Breast epithelium (tissue), 4 donors: ENCODE measurements around the gene NINJ2. TPM values are rescaled to one million over a fixed set of nuclear protein-coding genes. Genes with fewer than 3 reads are reported as not detected.
A peak's percentile ranks its signal among the peaks of the same experiment; 100 is the strongest.

Source experiments
- DNase-seq, 2 donors: peaks; one replicate each; pipeline ENCODE4 v3.0.0-alpha.2; 2019; ENCODE audit warnings: low spot score in 2 of 2
- H3K27ac ChIP-seq, 2 donors: fragments of 200-600 bp; sonication (generic) in 1 of 2; one replicate each; pipeline ENCODE4 v1.5.1; 2016 to 2019; ENCODE audit warnings: mild to moderate bottlenecking in 1 of 2
- H3K27me3 ChIP-seq, 2 donors: fragments of 200-600 bp; sonication (generic) in 1 of 2; one replicate each; pipeline versions ENCODE4 v1.5.1 to v1.6.0; 2017 to 2019; ENCODE audit warnings: control low read depth in 1 of 2, mild to moderate bottlenecking in 1 of 2
- H3K36me3 ChIP-seq: fragments of 200-600 bp; one replicate; pipeline ENCODE4 v1.5.1; 2019
- H3K4me1 ChIP-seq, 2 donors: fragments of 200-600 bp; sonication (generic); one replicate each; pipeline ENCODE4 v1.5.1; 2016 to 2019; ENCODE audit warnings: control low read depth in 1 of 2
- H3K4me3 ChIP-seq, 3 donors: fragments of 200-600 bp; sonication (generic); 1 replicate in 2 of 3; 2 replicates in 1 of 3; pipeline ENCODE4 v1.5.1; 2016 to 2019; ENCODE audit warnings: mild to moderate bottlenecking in 3 of 3, moderate library complexity in 2 of 3
- H3K9me3 ChIP-seq, 2 donors: fragments of 200-600 bp; sonication (generic) in 1 of 2; one replicate each; pipeline ENCODE4 v1.5.1; 2016 to 2019; ENCODE audit warnings: control low read depth in 1 of 2
- POLR2A ChIP-seq: fragments of 450-650 bp; IDR thresholded peaks from one replicate; pipeline ENCODE4 v1.6.1; 2016; ENCODE audit warnings: antibody characterized with exemption, mild to moderate bottlenecking, moderate library complexity
- POLR2AphosphoS5 ChIP-seq, 3 donors: sonication (generic); formaldehyde crosslinking; IDR thresholded peaks; one replicate each; pipeline ENCODE4 v1.6.1; 2017; ENCODE audit warnings: antibody characterized with exemption in 3 of 3
- intact Hi-C: fragments of 100-400 bp; cut with DNase I; formaldehyde crosslinking; loops from one replicate; pipeline ENCODE4 v1.15.1; 2023; ENCODE audit warnings: low total_unique reads
- total RNA-seq, 3 donors: library from RNA; depleted of rRNA; stranded (reverse); fragments of >200 nt; gene quantifications; one replicate each; pipeline ENCODE4 v1.1.0, GENCODE V29; 2016
- TF ChIP-seq, protein P1 (sequence below), 3 donors: fragments of 450-650 bp; IDR thresholded peaks; one replicate each; pipeline ENCODE4 v1.5.1; 2016 to 2017; ENCODE audit warnings: antibody characterized with exemption in 3 of 3, mild to moderate bottlenecking in 3 of 3, moderate library complexity in 3 of 3

The NINJ2 gene
- total RNA-seq, 3 donors from 2014 or later = 6.3 to 17.0 (median 6.9) TPM

DNA sequence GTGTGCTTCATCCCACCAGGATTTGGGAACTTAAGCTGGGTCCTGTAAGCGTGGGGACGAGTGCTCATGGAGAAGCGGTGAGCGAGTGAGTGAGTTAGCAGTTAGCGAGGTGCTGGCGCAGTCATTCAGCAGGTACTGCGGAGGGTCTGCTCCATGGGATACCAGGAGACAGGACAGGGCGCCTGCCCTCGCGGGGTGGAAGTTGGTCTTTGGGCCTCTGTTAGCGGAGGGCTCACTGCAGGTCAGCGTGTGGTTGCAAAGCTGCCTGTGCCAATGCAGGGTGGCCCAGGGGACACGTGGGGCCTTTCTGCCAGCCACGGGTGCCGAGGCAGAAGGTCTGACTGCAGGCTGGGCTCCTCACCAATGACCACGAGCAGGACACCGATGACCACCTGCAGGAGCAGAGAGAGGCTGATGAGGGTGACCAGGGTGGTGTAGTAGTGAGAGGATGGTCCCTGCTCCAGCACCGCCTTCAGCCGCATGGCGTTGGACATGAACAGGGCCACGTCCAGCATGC is 97.6 kb downstream of the NINJ2 start:
- DNase-seq = no peak
- no peak overlapping the region for H3K27ac ChIP-seq
- intact Hi-C loops = no loop called here
- no peak overlapping the region for H3K4me3 ChIP-seq
- H3K9me3 ChIP-seq = no peaks in the 10 kb centered on the region
- no peaks in the 10 kb centered on the region for H3K27me3 ChIP-seq
- TF ChIP-seq POLR2A = no peak
- TF ChIP-seq, protein P1, sequence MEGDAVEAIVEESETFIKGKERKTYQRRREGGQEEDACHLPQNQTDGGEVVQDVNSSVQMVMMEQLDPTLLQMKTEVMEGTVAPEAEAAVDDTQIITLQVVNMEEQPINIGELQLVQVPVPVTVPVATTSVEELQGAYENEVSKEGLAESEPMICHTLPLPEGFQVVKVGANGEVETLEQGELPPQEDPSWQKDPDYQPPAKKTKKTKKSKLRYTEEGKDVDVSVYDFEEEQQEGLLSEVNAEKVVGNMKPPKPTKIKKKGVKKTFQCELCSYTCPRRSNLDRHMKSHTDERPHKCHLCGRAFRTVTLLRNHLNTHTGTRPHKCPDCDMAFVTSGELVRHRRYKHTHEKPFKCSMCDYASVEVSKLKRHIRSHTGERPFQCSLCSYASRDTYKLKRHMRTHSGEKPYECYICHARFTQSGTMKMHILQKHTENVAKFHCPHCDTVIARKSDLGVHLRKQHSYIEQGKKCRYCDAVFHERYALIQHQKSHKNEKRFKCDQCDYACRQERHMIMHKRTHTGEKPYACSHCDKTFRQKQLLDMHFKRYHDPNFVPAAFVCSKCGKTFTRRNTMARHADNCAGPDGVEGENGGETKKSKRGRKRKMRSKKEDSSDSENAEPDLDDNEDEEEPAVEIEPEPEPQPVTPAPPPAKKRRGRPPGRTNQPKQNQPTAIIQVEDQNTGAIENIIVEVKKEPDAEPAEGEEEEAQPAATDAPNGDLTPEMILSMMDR (IDR thresholded peaks at IDR 0.05) = no peak
- TF ChIP-seq POLR2AphosphoS5 (IDR thresholded peaks at IDR 0.05) = no peak
- H3K36me3 ChIP-seq = no peaks in the 10 kb centered on the region
- H3K4me1 ChIP-seq = peaks cover 0 to 3% of the 10 kb centered on the region in 2 donors

DNA sequence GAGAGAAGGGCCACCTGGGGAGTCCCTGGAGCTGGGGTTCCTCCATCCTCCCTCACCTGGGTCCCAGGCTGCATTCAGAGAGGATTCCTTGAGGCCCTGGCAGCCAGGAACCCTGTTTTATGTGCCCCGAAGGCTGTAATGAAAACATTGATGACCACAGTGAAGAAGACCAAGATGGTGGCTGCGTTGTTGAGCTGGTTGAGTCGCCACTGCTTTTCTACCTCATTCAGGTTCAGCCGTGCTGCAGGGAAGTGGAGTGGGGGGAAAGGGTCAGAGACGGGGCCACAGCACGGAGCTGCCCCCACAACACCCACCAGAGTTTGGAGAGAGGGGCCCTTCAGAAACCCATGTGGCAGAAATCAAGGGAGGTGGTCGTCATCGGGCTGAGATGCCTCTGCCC is 98.1 kb downstream of the NINJ2 start:
- no peak overlapping the region for H3K27ac ChIP-seq
- H3K27me3 ChIP-seq = no peaks in the 10 kb centered on the region
- peaks cover 0 to 3% of the 10 kb centered on the region in 2 donors for H3K4me1 ChIP-seq
- H3K4me3 ChIP-seq = no peak overlapping the region
- H3K9me3 ChIP-seq = no peaks in the 10 kb centered on the region
- intact Hi-C loops = no loop called here
- DNase-seq = no peak
- TF ChIP-seq, protein P1 (IDR thresholded peaks at IDR 0.05) = no peak
- TF ChIP-seq POLR2AphosphoS5 (IDR thresholded peaks at IDR 0.05) (no peak), POLR2A (no peak)
- H3K36me3 ChIP-seq = no peaks in the 10 kb centered on the region

DNA sequence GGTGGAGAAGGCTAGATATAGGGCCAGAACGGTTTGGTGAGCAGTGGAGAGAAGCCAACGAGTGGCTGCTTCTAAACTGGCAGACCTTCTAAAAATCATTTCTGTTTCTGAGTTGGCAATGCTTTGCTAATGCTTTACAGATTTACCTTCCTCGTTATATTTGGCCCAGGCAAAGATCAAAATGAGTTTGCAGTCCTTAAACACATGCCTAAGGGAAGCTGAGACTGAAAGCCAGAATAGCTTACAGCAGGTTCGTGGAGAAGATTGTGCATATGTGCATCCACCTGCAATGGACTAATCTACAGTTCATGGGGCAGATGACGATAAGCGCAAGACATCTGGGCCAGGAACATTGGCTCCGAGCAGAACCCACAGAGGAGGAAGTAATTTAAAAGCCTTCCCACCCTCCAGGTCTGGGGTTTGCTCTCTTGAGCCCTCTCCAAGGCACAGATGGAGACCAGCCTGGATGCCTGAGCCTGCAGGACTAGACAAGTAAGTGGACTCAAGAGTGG is 99.4 kb downstream of the NINJ2 start:
- intact Hi-C loops = no loop called here
- Histone ChIP-seq H3K4me3 (peak overlapping the region in 1 of 3 donors; percentile 33), H3K27ac (no peak overlapping the region), H3K27me3 (no peaks in the 10 kb centered on the region), H3K9me3 (no peaks in the 10 kb centered on the region), H3K4me1 (peaks cover 0 to 3% of the 10 kb centered on the region in 2 donors), H3K36me3 (no peaks in the 10 kb centered on the region)
- DNase-seq = no peak
- TF ChIP-seq POLR2AphosphoS5 (IDR thresholded peaks at IDR 0.05) = no peak

DNA sequence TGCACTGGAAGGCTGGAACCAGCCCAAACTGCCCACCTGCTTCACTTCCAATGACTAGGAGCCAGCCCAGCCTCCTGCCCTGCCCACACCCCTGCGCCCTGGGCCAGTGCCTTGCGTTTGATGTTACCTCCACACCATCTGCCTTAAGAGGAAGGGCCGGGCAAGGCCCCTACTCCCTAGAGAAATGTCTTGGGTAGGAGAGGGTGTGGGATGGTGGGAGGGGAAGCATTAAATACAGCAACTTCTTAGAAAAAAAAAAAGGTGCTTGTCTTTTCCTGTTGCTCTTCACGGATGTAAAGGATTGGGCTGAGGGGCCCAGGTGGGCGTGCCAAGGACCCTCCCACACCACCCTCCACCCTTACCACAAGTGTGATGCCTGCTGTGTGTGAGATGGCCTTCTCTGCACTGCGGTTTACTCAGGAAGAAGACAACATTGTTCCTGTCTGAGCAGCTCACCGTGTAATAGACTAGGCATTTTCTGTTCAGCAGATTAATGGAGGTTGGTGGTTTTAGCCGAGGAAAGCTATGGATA is 99.9 kb downstream of the NINJ2 start:
- intact Hi-C loops = no loop called here
- no peak for DNase-seq
- no peaks in the 10 kb centered on the region for H3K36me3 ChIP-seq
- no peaks in the 10 kb centered on the region for H3K27me3 ChIP-seq
- H3K4me1 ChIP-seq = peaks cover 0 to 3% of the 10 kb centered on the region in 2 donors
- H3K9me3 ChIP-seq = no peaks in the 10 kb centered on the region
- no peak overlapping the region for H3K27ac ChIP-seq
- peak overlapping the region in 1 of 3 donors; percentile 33 for H3K4me3 ChIP-seq
- TF ChIP-seq POLR2AphosphoS5 (IDR thresholded peaks at IDR 0.05) = no peak
- TF ChIP-seq POLR2A = no peak
- TF ChIP-seq, protein P1 (IDR thresholded peaks at IDR 0.05) = no peak

DNA sequence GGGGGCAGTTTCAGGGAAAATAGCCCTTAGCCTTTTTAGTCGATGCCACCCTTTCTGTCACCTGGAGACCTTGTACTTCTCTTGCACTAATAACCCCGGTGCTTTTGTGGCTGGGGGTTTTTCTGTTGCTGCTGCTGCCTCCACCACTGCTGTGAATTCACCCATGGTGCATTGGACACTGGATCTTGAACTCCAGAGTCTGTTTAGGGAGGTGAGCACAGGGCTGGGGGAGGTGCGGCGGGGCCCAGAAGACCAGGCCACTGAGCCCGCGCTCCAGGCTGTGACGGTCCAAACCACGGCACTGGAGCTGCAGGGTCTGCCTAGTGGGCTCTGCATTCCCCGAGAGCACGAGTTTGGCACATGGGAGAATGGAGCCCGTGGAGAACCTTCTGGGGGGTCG is 100.6 kb downstream of the NINJ2 start:
- TF ChIP-seq POLR2A (no peak), POLR2AphosphoS5 (IDR thresholded peaks at IDR 0.05) (no peak)
- TF ChIP-seq, protein P1 (IDR thresholded peaks at IDR 0.05) = no peak
- H3K27ac ChIP-seq = no peak overlapping the region
- H3K9me3 ChIP-seq = no peaks in the 10 kb centered on the region
- no peaks in the 10 kb centered on the region for H3K27me3 ChIP-seq
- DNase-seq = no peak
- H3K4me3 ChIP-seq = peak overlapping the region in 1 of 3 donors; percentile 33
- no peaks in the 10 kb centered on the region for H3K36me3 ChIP-seq
- intact Hi-C loops = no loop called here
- peaks cover 0 to 3% of the 10 kb centered on the region in 2 donors for H3K4me1 ChIP-seq
